Measurements from ENCODE around the gene SNX25.

- TF ChIP-seq CTCF (IDR thresholded peaks at IDR 0.05 in 4 of 5, conservative IDR thresholded peaks at IDR 0.05 in 1 of 5) = no peak
- TF ChIP-seq POLR2A (IDR thresholded peaks at IDR 0.05) = no peak
These were observed 23.0 kb downstream of the SNX25 start for GRCh38 chr4:185232370-185232769.

All from gastrocnemius medialis (tissue), 4 donors.